H1 (cell line): ENCODE measurements around the gene CDC26. TPM values are rescaled to one million over a fixed set of nuclear protein-coding genes. Genes with fewer than 3 reads are reported as not detected.

ENCODE experiments used
- CTCF ChIA-PET: fragments of 300-600 bp; sonication (Branson Sonifier 250); formaldehyde crosslinking; loops from one replicate; lab custom pipeline; 2021; ENCODE audit not compliant: partially characterized antibody; lab: Charles Lee
- POLR2A ChIA-PET: fragments of 300-600 bp; sonication (Branson Sonifier 250); formaldehyde crosslinking; loops from one replicate; lab custom pipeline; 2021; ENCODE audit warnings: inconsistent platforms; ENCODE audit not compliant: partially characterized antibody; lab: Charles Lee
- DNase-seq, 2 experiments: peaks; one replicate each; pipeline versions ENCODE4 v3.0.0 to v3.0.0-alpha.2; 2010 to 2022; ENCODE audit warnings: low spot score in 2 of 2, low read depth in 1 of 2, mixed read lengths in 1 of 2
- FAIRE-seq: peaks from 2 replicates; lab custom pipeline; 2011; peaks lifted over from hg19 to GRCh38; lab: Jason Lieb, UNC
- H2AFZ ChIP-seq: 2 replicates; pipeline ENCODE4 v1.8.1; 2012; ENCODE audit warnings: low read length, inconsistent platforms
- H2AK5ac ChIP-seq: 2 replicates; pipeline ENCODE4 v1.6.1; 2013; ENCODE audit warnings: low read depth, low read length
- H2BK120ac ChIP-seq: replicated peaks from 2 replicates; pipeline ENCODE3; 2013; ENCODE audit warnings: low read depth, low read length, inconsistent platforms
- H2BK12ac ChIP-seq: 2 replicates; pipeline ENCODE4 v1.6.1; 2013; ENCODE audit warnings: low read depth, low read length
- H2BK15ac ChIP-seq: 2 replicates; pipeline ENCODE4 v1.6.1; 2013; ENCODE audit warnings: low read length
- H2BK20ac ChIP-seq: 2 replicates; pipeline ENCODE4 v1.6.1; 2013; ENCODE audit warnings: low read length
- H2BK5ac ChIP-seq: 2 replicates; pipeline ENCODE4 v1.6.1; 2013; ENCODE audit warnings: low read depth, low read length
- H3K14ac ChIP-seq: 2 replicates; pipeline ENCODE4 v1.6.1; 2013; ENCODE audit warnings: inconsistent platforms; ENCODE audit not compliant: insufficient read length
- H3K18ac ChIP-seq: 2 replicates; pipeline ENCODE4 v1.6.1; 2013; ENCODE audit warnings: low read length; ENCODE audit errors: extremely low read depth
- H3K23ac ChIP-seq: 2 replicates; pipeline ENCODE4 v1.6.1; 2013; ENCODE audit warnings: inconsistent platforms; ENCODE audit not compliant: insufficient read length
- H3K23me2 ChIP-seq: 2 replicates; pipeline ENCODE4 v1.6.1; 2013; ENCODE audit warnings: low read depth, low read length
- H3K27ac ChIP-seq: 2 replicates; pipeline ENCODE4 v1.6.1; 2011; ENCODE audit warnings: low read depth, low read length, inconsistent platforms
- H3K27me3 ChIP-seq, 4 experiments: replicated peaks in 1 of 4; 1 replicate in 1 of 4; 2 replicates in 3 of 4; pipeline versions ENCODE4 v1.6.1 to v1.8.1; 2011 to 2013; ENCODE audit warnings: low read length in 3 of 4, mild to moderate bottlenecking in 3 of 4, inconsistent platforms in 2 of 4, mixed read lengths in 2 of 4, moderate library complexity in 1 of 4; ENCODE audit not compliant: control insufficient read depth in 3 of 4, insufficient read depth in 3 of 4; ENCODE audit errors: extremely low read depth in 1 of 4
- H3K36me3 ChIP-seq, 4 experiments: 2 replicates each; pipeline versions ENCODE4 v1.6.1 to v1.8.1; 2011 to 2013; ENCODE audit warnings: mild to moderate bottlenecking in 4 of 4, low read length in 3 of 4, moderate library complexity in 2 of 4, control low read depth in 1 of 4, inconsistent platforms in 1 of 4; ENCODE audit not compliant: insufficient read depth in 4 of 4, control insufficient read depth in 2 of 4
- H3K4ac ChIP-seq: replicated peaks from 2 replicates; pipeline ENCODE3; 2013; ENCODE audit warnings: low read length, low read depth, mixed read lengths, inconsistent platforms; ENCODE audit not compliant: insufficient read length
- H3K4me1 ChIP-seq, 4 experiments: replicated peaks in 1 of 4; 1 replicate in 1 of 4; 2 replicates in 3 of 4; pipeline versions ENCODE4 v1.6.1 to v1.8.1; 2011 to 2013; ENCODE audit warnings: low read length in 3 of 4, inconsistent platforms in 2 of 4, mixed read lengths in 1 of 4; ENCODE audit not compliant: insufficient read depth in 4 of 4, control insufficient read depth in 3 of 4
- H3K4me2 ChIP-seq, 2 experiments: 2 replicates each; pipeline versions ENCODE4 v1.6.1 to v1.8.1; 2011 to 2013; ENCODE audit warnings: low read depth in 2 of 2, low read length in 2 of 2, control low read depth in 1 of 2, inconsistent platforms in 1 of 2, mild to moderate bottlenecking in 1 of 2; ENCODE audit not compliant: insufficient read depth in 1 of 2
- H3K4me3 ChIP-seq, 4 experiments: fragments of 200-600, 300-600 bp in 1 of 4; sonication (generic), shearing (Covaris generic), sonication (Bioruptor Twin) in 1 of 4; 2 replicates each; pipeline versions ENCODE4 v1.5.1 to v1.8.1; 2011 to 2016; ENCODE audit warnings: low read length in 4 of 4, low read depth in 3 of 4, control low read depth in 2 of 4, inconsistent platforms in 2 of 4, mild to moderate bottlenecking in 2 of 4, mixed read lengths in 1 of 4, moderate library complexity in 1 of 4; ENCODE audit not compliant: insufficient read depth in 2 of 4; ENCODE audit errors: extremely low read depth in 1 of 4
- H3K56ac ChIP-seq: replicated peaks from 2 replicates; pipeline ENCODE3; 2013; ENCODE audit warnings: low read depth, mild to moderate bottlenecking, mixed read lengths, low read length, inconsistent platforms; ENCODE audit not compliant: insufficient read length
- H3K79me1 ChIP-seq: 2 replicates; pipeline ENCODE4 v1.6.1; 2013; ENCODE audit warnings: low read depth, low read length, control low read depth
- H3K79me2 ChIP-seq, 2 experiments: 2 replicates each; pipeline versions ENCODE4 v1.6.1 to v1.8.1; 2012 to 2013; ENCODE audit warnings: low read length in 2 of 2, mild to moderate bottlenecking in 2 of 2, inconsistent platforms in 1 of 2; ENCODE audit not compliant: insufficient read depth in 2 of 2, control insufficient read depth in 1 of 2
- H3K9ac ChIP-seq, 4 experiments: replicated peaks in 1 of 4; 1 replicate in 1 of 4; 2 replicates in 3 of 4; pipeline versions ENCODE4 v1.6.1 to v1.8.1; 2011 to 2013; ENCODE audit warnings: low read depth in 3 of 4, low read length in 3 of 4, control low read depth in 2 of 4, mild to moderate bottlenecking in 2 of 4, moderate library complexity in 2 of 4, inconsistent platforms in 1 of 4; ENCODE audit errors: extremely low read depth in 1 of 4
- H3K9me3 ChIP-seq, 2 experiments: 2 replicates each; pipeline versions ENCODE4 v1.6.1 to v1.8.1; 2012 to 2013; ENCODE audit warnings: mild to moderate bottlenecking in 2 of 2, moderate library complexity in 2 of 2, control low read depth in 1 of 2, inconsistent platforms in 1 of 2, low read depth in 1 of 2, low read length in 1 of 2, mixed read lengths in 1 of 2; ENCODE audit not compliant: insufficient read depth in 2 of 2
- H4K20me1 ChIP-seq, 2 experiments: replicated peaks in 1 of 2; 2 replicates each; pipeline versions ENCODE3 to v1.8.1; 2011 to 2013; ENCODE audit warnings: inconsistent platforms in 2 of 2, low read length in 2 of 2, mild to moderate bottlenecking in 1 of 2; ENCODE audit not compliant: insufficient read depth in 2 of 2, control insufficient read depth in 1 of 2
- H4K5ac ChIP-seq: 2 replicates; pipeline ENCODE4 v1.6.1; 2013; ENCODE audit warnings: low read length, low read depth, mixed read lengths, inconsistent platforms; ENCODE audit not compliant: insufficient read length
- H4K8ac ChIP-seq: 2 replicates; pipeline ENCODE4 v1.8.0; 2013; ENCODE audit warnings: mild to moderate bottlenecking, moderate library complexity, low read length, inconsistent platforms; ENCODE audit not compliant: insufficient read depth; ENCODE audit errors: extremely low read depth
- H4K91ac ChIP-seq: replicated peaks from 2 replicates; pipeline ENCODE3; 2013; ENCODE audit warnings: low read length, mixed read lengths, inconsistent platforms; ENCODE audit not compliant: insufficient read length
- EGR1 ChIP-seq: IDR thresholded peaks from 2 replicates; pipeline ENCODE4 v1.6.1; 2011; ENCODE audit warnings: low read depth, low read length, borderline replicate concordance
- FOSL1 ChIP-seq: IDR thresholded peaks from 2 replicates; pipeline ENCODE4 v1.6.1; 2011; ENCODE audit warnings: mild to moderate bottlenecking, low read depth, low read length, moderate library complexity; ENCODE audit not compliant: insufficient read depth
- JUND ChIP-seq: IDR thresholded peaks from 2 replicates; pipeline ENCODE4 v1.6.1; 2011; ENCODE audit warnings: mild to moderate bottlenecking, improper control_type of control experiment, low read length
- KDM1A ChIP-seq: fragments of 200-600, 300-600 bp; sonication (generic); IDR thresholded peaks from 2 replicates; pipeline ENCODE4 v1.7.1; 2016; ENCODE audit warnings: mild to moderate bottlenecking, low read length, borderline replicate concordance
- RNF2 ChIP-seq: fragments of 200-900, 300-1000 bp; sonication (generic); IDR thresholded peaks from 2 replicates; pipeline ENCODE4 v1.7.1; 2016; ENCODE audit warnings: borderline replicate concordance, low read depth, mild to moderate bottlenecking, antibody characterized with exemption, low read length; ENCODE audit not compliant: poor library complexity, severe bottlenecking; ENCODE audit errors: missing control alignments
- RXRA ChIP-seq: IDR thresholded peaks from 2 replicates; pipeline ENCODE4 v1.6.1; 2011; ENCODE audit warnings: low read depth, mild to moderate bottlenecking, low read length, moderate library complexity; ENCODE audit not compliant: insufficient read depth
- TAF1 ChIP-seq: IDR thresholded peaks from 2 replicates; pipeline ENCODE4 v1.6.1; 2011; ENCODE audit warnings: mild to moderate bottlenecking, low read depth, low read length
- TAF7 ChIP-seq: optimal IDR thresholded peaks from 2 replicates; pipeline ENCODE3; 2011; ENCODE audit warnings: low read depth, mild to moderate bottlenecking, inconsistent platforms, low read length, moderate library complexity, borderline replicate concordance
- YY1 ChIP-seq: IDR thresholded peaks from 2 replicates; pipeline ENCODE4 v1.6.1; 2011; ENCODE audit warnings: low read depth, mild to moderate bottlenecking, low read length
- whole genome bisulfite sequencing, 2 experiments: shearing (Covaris generic) in 1 of 2; methylation state at CpG; one replicate each; pipeline versions ENCODE4 v1.1.6 to v1.1.7; 2013 to 2015; ENCODE audit warnings: low lambda C conversion rate in 2 of 2, mixed read lengths in 2 of 2, inconsistent platforms in 1 of 2, low coverage in 1 of 2, missing lambda C conversion rate in 1 of 2; ENCODE audit not compliant: insufficient replicate concordance in 2 of 2, insufficient coverage in 1 of 2, insufficient read length in 1 of 2; ENCODE audit errors: extremely low coverage in 1 of 2, missing lambda C conversion rate in 1 of 2; 5-methylcytosine and 5-hydroxymethylcytosine counted together
- polyA plus RNA-seq, 7 experiments: library from polyadenylated mRNA; depleted of rRNA in 3 of 7; stranded (reverse) in 5 of 7; unstranded in 2 of 7; fragments of >200 nt in 5 of 7; fragments of 200-250 nt in 2 of 7; gene quantifications; 1 replicate in 5 of 7; 2 replicates in 1 of 7; 4 replicates in 1 of 7; pipeline versions ENCODE4 v1.2.1 to v1.2.3, GENCODE V29; 2011 to 2013; ENCODE audit warnings: missing spikeins in 2 of 7, mixed read lengths in 2 of 7
- total RNA-seq: library from RNA; stranded (reverse); fragmentation: NEBNext Ultra II Directional; extraction: Animal tissue kit (Norgen Biotek cat#: 25700); gene quantifications from 2 replicates; pipeline ENCODE4 v1.2.1, GENCODE V29; 2021
- TF ChIP-seq, protein P1 (sequence below): IDR thresholded peaks from 2 replicates; pipeline ENCODE4 v1.6.1; 2011; ENCODE audit warnings: low read depth, mild to moderate bottlenecking, low read length; ENCODE audit not compliant: insufficient read depth

The CDC26 gene
- total and polyA plus RNA-seq, 2 of the 8 experiments (the other 6 are each of a cell fraction or from before 2014, with no cell fraction given): 31.5 to 41.9 TPM

DNA sequence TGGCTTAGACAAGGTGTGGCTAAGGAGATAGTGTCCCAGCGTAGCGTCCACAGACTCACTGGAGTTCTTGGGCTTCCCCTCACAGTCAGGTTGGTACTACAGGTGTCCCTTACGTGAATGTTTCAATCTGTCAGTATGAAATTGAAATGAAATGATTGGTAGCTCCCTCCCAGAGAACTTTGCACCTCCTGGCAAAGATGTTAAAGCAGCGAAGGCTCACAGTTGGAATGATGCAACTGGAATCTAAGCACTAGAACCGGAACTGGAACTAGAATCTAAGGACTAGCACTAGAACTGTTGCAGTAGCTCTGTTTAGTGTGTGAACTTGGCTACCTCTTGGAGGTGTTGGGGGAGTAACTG lies 52.9 kb downstream of the CDC26 start:
- Histone ChIP-seq H3K56ac (no peak overlapping the region), H4K8ac (no peak overlapping the region), H3K18ac (no peak overlapping the region), H2BK15ac (no peak overlapping the region), H3K4me3 (peak overlapping the region; percentile 93 to 96 (median 94)), H2BK120ac (no peak overlapping the region), H4K91ac (no peak overlapping the region), H4K20me1 (peaks cover 0 to 2% of the 10 kb centered on the region in 2 experiments), H2AK5ac (no peak overlapping the region), H2BK20ac (no peak overlapping the region), H3K79me2 (peaks cover 6 to 52% of the 10 kb centered on the region in 2 experiments), H3K23ac (no peak overlapping the region), H3K23me2 (peaks cover 10% of the 10 kb centered on the region), H3K14ac (no peak overlapping the region), H3K36me3 (peaks cover 0 to 2% (median 0%) of the 10 kb centered on the region in 4 experiments; a peak in 1 of 8 replicates), H3K4me1 (peaks cover 0 to 10% (median 1%) of the 10 kb centered on the region in 4 experiments; a peak in 4 of 7 replicates), H2BK5ac (no peak overlapping the region), H2BK12ac (no peak overlapping the region), H3K4me2 (peak overlapping the region; percentile 93 to 99), H3K9ac (peak overlapping the region in 3 of 4 experiments; percentile 78 to 93 (median 86); a peak in 4 of 7 replicates), H3K79me1 (0 out of 2 replicates have a peak, but pooled peaks cover 3% of the 10 kb centered on the region), H3K27ac (no peak overlapping the region), H2AFZ (no peak overlapping the region), H3K9me3 (no peaks in the 10 kb centered on the region), H3K27me3 (no peaks in the 10 kb centered on the region), H3K4ac (no peak overlapping the region), H4K5ac (no peak overlapping the region)
- whole genome bisulfite sequencing, 2 experiments: 79% methylated on average over 5 of the region's 5 CpGs; no CpG with 5 or more reads in 1 of the 2 experiments
- CTCF ChIA-PET: interaction anchor here (0.8 to 2.4 kb wide), 6 partner anchors 14 to 369 kb away, joined by 3 to 10 read pairs (median 3); partner anchors contain the start of genes CDC26 and PRPF4
- DNase-seq (no peak), FAIRE-seq (no peak)
- POLR2A ChIA-PET: interaction anchor here (0.7 to 2.3 kb wide), 8 partner anchors 9 to 110 kb away, joined by 3 to 10 read pairs (median 4); partner anchors contain the start of genes CDC26 and PRPF4
- no peak for TF ChIP-seq RNF2
- TF ChIP-seq TAF1: no peak
- no peak for TF ChIP-seq KDM1A
- no peak for TF ChIP-seq YY1
- no peak for TF ChIP-seq RXRA
- no peak for TF ChIP-seq FOSL1
- no peak for TF ChIP-seq EGR1
- TF ChIP-seq JUND: no peak
- TF ChIP-seq, protein P1, sequence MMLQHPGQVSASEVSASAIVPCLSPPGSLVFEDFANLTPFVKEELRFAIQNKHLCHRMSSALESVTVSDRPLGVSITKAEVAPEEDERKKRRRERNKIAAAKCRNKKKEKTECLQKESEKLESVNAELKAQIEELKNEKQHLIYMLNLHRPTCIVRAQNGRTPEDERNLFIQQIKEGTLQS: no peak
- TF ChIP-seq TAF7: no peak
